Left ventricle myocardium inferior (tissue), 1 donor: ENCODE results near the gene TESK2. TPM values are rescaled to one million over a fixed set of nuclear protein-coding genes. Genes with fewer than 3 reads are reported as not detected.

ENCODE experiments used
- DNase-seq: peaks from one replicate; pipeline ENCODE4 v3.0.0-alpha.2; 2020
- H3K27ac ChIP-seq: fragments of 200-600 bp; replicated peaks from 2 replicates; pipeline ENCODE4 v1.8.0; 2021
- H3K27me3 ChIP-seq: fragments of 200-600 bp; 2 replicates; pipeline ENCODE4 v1.8.0; 2021; ENCODE audit warnings: low read depth
- H3K36me3 ChIP-seq: fragments of 200-600 bp; 2 replicates; pipeline ENCODE4 v1.8.0; 2021
- H3K4me1 ChIP-seq: fragments of 200-600 bp; 2 replicates; pipeline ENCODE4 v1.8.0; 2021
- H3K4me3 ChIP-seq: fragments of 200-600 bp; 2 replicates; pipeline ENCODE4 v1.8.0; 2021; ENCODE audit warnings: mild to moderate bottlenecking, moderate library complexity
- H3K9me3 ChIP-seq: fragments of 200-600 bp; replicated peaks from 2 replicates; pipeline ENCODE4 v1.8.0; 2021
- CTCF ChIP-seq: fragments of 200-600 bp; IDR thresholded peaks from 2 replicates; pipeline ENCODE4 v1.8.0; 2021; ENCODE audit warnings: antibody characterized with exemption, mild to moderate bottlenecking, borderline replicate concordance
- intact Hi-C: fragments of 100-400 bp; cut with micrococcal nuclease; formaldehyde crosslinking; loops from one replicate; pipeline ENCODE4 v1.11.0; 2022
- total RNA-seq: library from RNA; stranded (reverse); fragmentation: NEBNext Ultra II Directional; extraction: Animal tissue kit (Norgen Biotek cat#: 25700); gene quantifications from one replicate; pipeline ENCODE4 v1.2.1, GENCODE V29; 2021
- donor health status: DM: no; HTN: yes; CAD: no; lungs with severe emphysema.

The TESK2 gene
- total RNA-seq, 1 donor from 2014 or later, result 1.4 TPM

- H3K36me3 ChIP-seq, result no peaks in the 10 kb centered on the region
- no peaks in the 10 kb centered on the region for H3K9me3 ChIP-seq
- TF ChIP-seq CTCF, result no peak
- H3K27me3 ChIP-seq, result peaks cover 6% of the 10 kb centered on the region
- H3K4me3 ChIP-seq, result no peak overlapping the region
- H3K4me1 ChIP-seq, result peaks cover 10% of the 10 kb centered on the region
- no peak for DNase-seq
- intact Hi-C loops, result no loop called here
- H3K27ac ChIP-seq, result no peak overlapping the region
These were observed 168.4 kb downstream of the TESK2 start for GRCh38 chr1:45322486-45323040.

GRCh38 chr1:45321444-45321843 is 169.5 kb downstream of the TESK2 start:
- intact Hi-C loops, result no loop called here
- Histone ChIP-seq H3K4me3 (no peak overlapping the region), H3K27me3 (no peaks in the 10 kb centered on the region), H3K36me3 (no peaks in the 10 kb centered on the region), H3K27ac (no peak overlapping the region), H3K4me1 (no peaks in the 10 kb centered on the region), H3K9me3 (no peaks in the 10 kb centered on the region)
- TF ChIP-seq CTCF, result no peak
- DNase-seq, result no peak

- H3K4me3 ChIP-seq, result no peak overlapping the region
- no peaks in the 10 kb centered on the region for H3K36me3 ChIP-seq
- no peaks in the 10 kb centered on the region for H3K4me1 ChIP-seq
- no peak overlapping the region for H3K27ac ChIP-seq
- DNase-seq, result no peak
- H3K9me3 ChIP-seq, result no peaks in the 10 kb centered on the region
- no peak for TF ChIP-seq CTCF
- intact Hi-C loops, result no loop called here
- no peaks in the 10 kb centered on the region for H3K27me3 ChIP-seq
These were observed 171.2 kb downstream of the TESK2 start for GRCh38 chr1:45319761-45320160.

- Histone ChIP-seq H3K4me3 (no peak overlapping the region), H3K27ac (no peak overlapping the region), H3K27me3 (no peaks in the 10 kb centered on the region), H3K36me3 (no peaks in the 10 kb centered on the region), H3K4me1 (no peaks in the 10 kb centered on the region), H3K9me3 (no peaks in the 10 kb centered on the region)
- intact Hi-C loops, result no loop called here
- no peak for DNase-seq
- TF ChIP-seq CTCF, result no peak
These were observed 173.8 kb downstream of the TESK2 start for GRCh38 chr1:45317166-45317565.

GRCh38 chr1:45314266-45314665 is 176.7 kb downstream of the TESK2 start:
- H3K27me3 ChIP-seq, result no peaks in the 10 kb centered on the region
- intact Hi-C loops, result no loop called here
- no peak for TF ChIP-seq CTCF
- DNase-seq, result no peak
- no peaks in the 10 kb centered on the region for H3K4me1 ChIP-seq
- no peaks in the 10 kb centered on the region for H3K9me3 ChIP-seq
- no peak overlapping the region for H3K27ac ChIP-seq
- no peaks in the 10 kb centered on the region for H3K36me3 ChIP-seq
- no peak overlapping the region for H3K4me3 ChIP-seq

- no peaks in the 10 kb centered on the region for H3K27me3 ChIP-seq
- no peak overlapping the region for H3K4me3 ChIP-seq
- intact Hi-C loops, result no loop called here
- DNase-seq, result no peak
- no peaks in the 10 kb centered on the region for H3K9me3 ChIP-seq
- H3K4me1 ChIP-seq, result peaks cover 21% of the 10 kb centered on the region
- no peak for TF ChIP-seq CTCF
- no peaks in the 10 kb centered on the region for H3K36me3 ChIP-seq
- H3K27ac ChIP-seq, result no peak overlapping the region
These were observed 184.1 kb downstream of the TESK2 start for GRCh38 chr1:45306905-45307304.
